Keratinocyte (primary cell): ENCODE measurements around the gene RPL37A. TPM values are rescaled to one million over a fixed set of nuclear protein-coding genes. Genes with fewer than 3 reads are reported as not detected.

Source experiments
- DNase-seq: peaks from one replicate; pipeline ENCODE4 v3.0.0-alpha.2; 2011; ENCODE audit warnings: low read depth, missing footprints, low spot score
- FAIRE-seq: peaks from 2 replicates; lab custom pipeline; 2011; peaks lifted over from hg19 to GRCh38; lab: Jason Lieb, UNC
- H2AFZ ChIP-seq: 2 replicates; pipeline ENCODE4 v1.6.0; 2012; ENCODE audit warnings: low read length, control low read depth, inconsistent platforms; ENCODE audit not compliant: control insufficient read depth
- H3K27ac ChIP-seq: 2 replicates; pipeline ENCODE4 v1.5.1; 2011; ENCODE audit warnings: low read length; ENCODE audit not compliant: control insufficient read depth, insufficient read depth
- H3K27me3 ChIP-seq: 3 replicates; pipeline ENCODE4 v1.6.0; 2011; ENCODE audit warnings: low read length; ENCODE audit not compliant: control insufficient read depth, insufficient read depth; ENCODE audit errors: extremely low read depth
- H3K36me3 ChIP-seq, 2 experiments: 2 replicates in 1 of 2; 3 replicates in 1 of 2; pipeline ENCODE4 v1.5.1; 2011; ENCODE audit warnings: low read length in 2 of 2, mild to moderate bottlenecking in 1 of 2; ENCODE audit not compliant: control insufficient read depth in 2 of 2, insufficient read depth in 2 of 2; ENCODE audit errors: extremely low read depth in 1 of 2
- H3K4me1 ChIP-seq: 3 replicates; pipeline ENCODE4 v1.5.1; 2011; ENCODE audit warnings: low read length; ENCODE audit not compliant: control insufficient read depth, insufficient read depth; ENCODE audit errors: extremely low read depth
- H3K4me2 ChIP-seq: 3 replicates; pipeline ENCODE4 v1.6.0; 2011; ENCODE audit warnings: low read depth, low read length; ENCODE audit not compliant: control insufficient read depth, insufficient read depth; ENCODE audit errors: extremely low read depth
- H3K4me3 ChIP-seq, 3 experiments: fragments of 200-600 bp in 1 of 3; sonication (generic) in 1 of 3; 2 replicates in 2 of 3; 3 replicates in 1 of 3; pipeline ENCODE4 v1.5.1; 2011 to 2016; ENCODE audit warnings: low read length in 3 of 3, mild to moderate bottlenecking in 3 of 3, control low read depth in 2 of 3, inconsistent platforms in 1 of 3, low read depth in 1 of 3, mixed read lengths in 1 of 3, mixed run types in 1 of 3, moderate library complexity in 1 of 3; ENCODE audit not compliant: control insufficient read depth in 2 of 3, insufficient read depth in 2 of 3; ENCODE audit errors: extremely low read depth in 1 of 3
- H3K79me2 ChIP-seq: 2 replicates; pipeline ENCODE4 v1.6.0; 2012; ENCODE audit warnings: low read length; ENCODE audit not compliant: control insufficient read depth, insufficient read depth
- H3K9ac ChIP-seq: 3 replicates; pipeline ENCODE4 v1.6.0; 2011; ENCODE audit warnings: low read length; ENCODE audit not compliant: control insufficient read depth, insufficient read depth; ENCODE audit errors: extremely low read depth
- H3K9me1 ChIP-seq: 3 replicates; pipeline ENCODE4 v1.6.0; 2011; ENCODE audit warnings: low read length; ENCODE audit not compliant: control insufficient read depth, insufficient read depth; ENCODE audit errors: extremely low read depth
- H3K9me3 ChIP-seq: 2 replicates; pipeline ENCODE4 v1.5.1; 2012; ENCODE audit warnings: low read depth, low read length; ENCODE audit not compliant: control insufficient read depth
- H4K20me1 ChIP-seq: 3 replicates; pipeline ENCODE4 v1.6.0; 2011; ENCODE audit warnings: low read length; ENCODE audit not compliant: control insufficient read depth, insufficient read depth; ENCODE audit errors: extremely low read depth
- CTCF ChIP-seq, 3 experiments: IDR thresholded peaks in 1 of 3; conservative IDR thresholded peaks in 1 of 3; optimal IDR thresholded peaks in 1 of 3; 2 replicates in 2 of 3; 3 replicates in 1 of 3; pipeline versions ENCODE3 to v1.5.1; 2011; ENCODE audit warnings: low read length in 3 of 3, mild to moderate bottlenecking in 3 of 3, moderate library complexity in 2 of 3, control low read depth in 1 of 3, inconsistent platforms in 1 of 3; ENCODE audit not compliant: insufficient read depth in 2 of 3; ENCODE audit errors: extremely low read depth in 1 of 3
- EZH2 ChIP-seq: IDR thresholded peaks from one replicate; pipeline ENCODE4 v1.6.1; 2012; ENCODE audit warnings: inconsistent platforms, mild to moderate bottlenecking, low read length, moderate library complexity
- dilution Hi-C: fragments of 300-500 bp; cut with MboI; formaldehyde crosslinking; loops from one replicate; pipeline ENCODE4 v1.7.0; 2020; ENCODE audit warnings: low sequenced_read_pairs; ENCODE audit not compliant: extremely low pct_ligation_motif_present
- polyA plus RNA-seq, 5 experiments: library from polyadenylated mRNA; depleted of rRNA in 3 of 5; stranded (reverse) in 3 of 5; stranded (forward) in 1 of 5; unstranded in 1 of 5; fragments of >200 nt; gene quantifications; 1 replicate in 1 of 5; 2 replicates in 3 of 5; 3 replicates in 1 of 5; pipeline versions ENCODE4 v1.2.1 to v1.2.3, GENCODE V29; 2011 to 2012; ENCODE audit warnings: missing spikeins in 2 of 5, low read depth in 1 of 5, low replicate concordance in 1 of 5

RPL37A gene
- polyA plus RNA-seq, 1 donor (not counting 4 experiments of a cell fraction or from before 2014, with no cell fraction given), result 4,257 TPM

- no peak for TF ChIP-seq CTCF (optimal IDR thresholded peaks at IDR 0.05 in 1 of 3, IDR thresholded peaks at IDR 0.05 in 1 of 3, conservative IDR thresholded peaks at IDR 0.05 in 1 of 3; ENCODE audit: extremely low read depth in 1 of 3, insufficient read depth in 2 of 3, low read length in 3 of 3)
- TF ChIP-seq EZH2, result no peak
- H3K27ac ChIP-seq, result no peak overlapping the region
- H3K79me2 ChIP-seq, result no peaks in the 10 kb centered on the region
- peaks cover 13 to 20% of the 10 kb centered on the region in 2 experiments for H3K36me3 ChIP-seq
- no peaks in the 10 kb centered on the region for H4K20me1 ChIP-seq
- no peaks in the 10 kb centered on the region for H3K27me3 ChIP-seq
- no peaks in the 10 kb centered on the region for H3K9me3 ChIP-seq
- DNase-seq, result no peak
- no peak overlapping the region for H3K4me2 ChIP-seq
- dilution Hi-C loops, result no loop called here
- no peak overlapping the region for H3K9ac ChIP-seq
- no peak overlapping the region for H3K4me3 ChIP-seq
- no peak overlapping the region for H2AFZ ChIP-seq
- no peaks in the 10 kb centered on the region for H3K9me1 ChIP-seq
- no peak for FAIRE-seq
- H3K4me1 ChIP-seq, result peaks cover 18% of the 10 kb centered on the region
Measured at GRCh38 chr2:216480221-216480620, 18.4 kb upstream of the RPL37A start.

GRCh38 chr2:216482640-216483039 lies 16.0 kb upstream of the RPL37A start:
- H3K27me3 ChIP-seq, result no peaks in the 10 kb centered on the region
- H3K36me3 ChIP-seq, result peaks cover 10 to 19% of the 10 kb centered on the region in 2 experiments
- H4K20me1 ChIP-seq, result no peaks in the 10 kb centered on the region
- dilution Hi-C loops, result no loop called here
- DNase-seq (no peak), FAIRE-seq (no peak)
- H3K4me1 ChIP-seq, result peaks cover 13% of the 10 kb centered on the region
- TF ChIP-seq CTCF (optimal IDR thresholded peaks at IDR 0.05 in 1 of 3, IDR thresholded peaks at IDR 0.05 in 1 of 3, conservative IDR thresholded peaks at IDR 0.05 in 1 of 3; ENCODE audit: extremely low read depth in 1 of 3, insufficient read depth in 2 of 3, low read length in 3 of 3), result no peak
- TF ChIP-seq EZH2, result no peak
- H3K9me3 ChIP-seq, result no peaks in the 10 kb centered on the region
- no peak overlapping the region for H2AFZ ChIP-seq
- H3K79me2 ChIP-seq, result no peaks in the 10 kb centered on the region
- H3K4me2 ChIP-seq, result no peak overlapping the region
- H3K9ac ChIP-seq, result no peak overlapping the region
- H3K9me1 ChIP-seq, result no peaks in the 10 kb centered on the region
- no peak overlapping the region for H3K4me3 ChIP-seq
- H3K27ac ChIP-seq, result no peak overlapping the region
